Body of pancreas (tissue), 4 donors: ENCODE measurements around the gene LRP2. TPM values are rescaled to one million over a fixed set of nuclear protein-coding genes. Genes with fewer than 3 reads are reported as not detected.

Experiments used
- ATAC-seq: fragments of 150-250 bp; one replicate; pipeline ENCODE4 v1.9.1; 2016
- DNase-seq, 4 donors: peaks; one replicate each; pipeline ENCODE4 v3.0.0-alpha.2; 2019
- H3K27ac ChIP-seq, 4 donors: fragments of 200-600 bp; sonication (generic); 1 replicate in 3 of 4; 2 replicates in 1 of 4; pipeline versions ENCODE4 v1.5.1 to v1.6.1; 2016 to 2019; ENCODE audit warnings: mild to moderate bottlenecking in 1 of 4, mixed read lengths in 1 of 4, moderate library complexity in 1 of 4
- H3K27me3 ChIP-seq, 2 donors: fragments of 200-600 bp; sonication (generic); one replicate each; pipeline ENCODE4 v1.6.0; 2016; ENCODE audit warnings: mild to moderate bottlenecking in 1 of 2
- H3K36me3 ChIP-seq, 2 donors: fragments of 200-600 bp; sonication (generic); replicated peaks in 1 of 2; 2 replicates each; pipeline ENCODE4 v1.5.1; 2016; ENCODE audit warnings: low read depth in 2 of 2; ENCODE audit not compliant: insufficient read depth in 1 of 2
- H3K4me1 ChIP-seq: fragments of 200-600 bp; sonication (generic); one replicate; pipeline ENCODE4 v1.6.0; 2016
- H3K4me3 ChIP-seq, 2 donors: fragments of 200-600 bp; sonication (generic); 1 replicate in 1 of 2; 2 replicates in 1 of 2; pipeline ENCODE4 v1.5.1; 2016 to 2019
- H3K9me3 ChIP-seq, 3 donors: fragments of 200-600 bp; sonication (generic); 1 replicate in 2 of 3; 2 replicates in 1 of 3; pipeline ENCODE4 v1.5.1; 2016
- CTCF ChIP-seq, 7 experiments: fragments of 450-650 bp in 4 of 7; fragments of 200-600 bp in 3 of 7; sonication (generic) in 3 of 7; IDR thresholded peaks; one replicate each; pipeline ENCODE4 v1.5.1; 2016 to 2019; ENCODE audit warnings: antibody characterized with exemption in 7 of 7
- POLR2A ChIP-seq, 3 donors: fragments of 450-650 bp; IDR thresholded peaks; one replicate each; pipeline ENCODE4 v1.6.1; 2016; ENCODE audit warnings: antibody characterized with exemption in 3 of 3, mild to moderate bottlenecking in 2 of 3
- WGBS, 2 donors: methylation state at CpG; one replicate each; pipeline ENCODE4 v1.1.5; 2017; 5-methylcytosine and 5-hydroxymethylcytosine counted together
- intact Hi-C: fragments of 100-400 bp; cut with DNase I; formaldehyde crosslinking; loops from one replicate; pipeline ENCODE4 v1.15.1; 2023
- total RNA-seq, 2 donors: library from RNA; depleted of rRNA; stranded (reverse); fragments of >200 nt; gene quantifications; one replicate each; pipeline ENCODE4 v1.1.0, GENCODE V29; 2016

The LRP2 gene
- total RNA-seq, 2 donors from 2014 or later = under 0.01 TPM; not detected in 1

- Histone ChIP-seq H3K9me3 (no peaks in the 10 kb centered on the region), H3K4me1 (no peaks in the 10 kb centered on the region), H3K27me3 (no peaks in the 10 kb centered on the region), H3K36me3 (no peaks in the 10 kb centered on the region), H3K4me3 (no peak overlapping the region), H3K27ac (no peak overlapping the region)
- intact Hi-C loops = no loop called here
- WGBS, 2 donors = 61 to 68% methylated on average over 5 of the region's 5 CpGs
- ATAC-seq (no peak), DNase-seq (no peak)
- no peak for TF ChIP-seq CTCF (IDR thresholded peaks at IDR 0.05)
- TF ChIP-seq POLR2A (IDR thresholded peaks at IDR 0.05) = no peak
Observed at GRCh38 chr2:169344736-169345485, 17.4 kb downstream of the LRP2 start.

GRCh38 chr2:169343202-169343601, 19.1 kb downstream of the LRP2 start:
- Histone ChIP-seq H3K27ac (no peak overlapping the region), H3K4me3 (no peak overlapping the region), H3K4me1 (no peaks in the 10 kb centered on the region), H3K36me3 (no peaks in the 10 kb centered on the region), H3K9me3 (no peaks in the 10 kb centered on the region), H3K27me3 (no peaks in the 10 kb centered on the region)
- no peak for DNase-seq
- intact Hi-C loops = no loop called here
- no peak for ATAC-seq
- TF ChIP-seq POLR2A (IDR thresholded peaks at IDR 0.05) = no peak
- no peak for TF ChIP-seq CTCF (IDR thresholded peaks at IDR 0.05)

GRCh38 chr2:169339657-169340056, 22.7 kb downstream of the LRP2 start:
- intact Hi-C loops = no loop called here
- Histone ChIP-seq H3K9me3 (no peaks in the 10 kb centered on the region), H3K36me3 (no peaks in the 10 kb centered on the region), H3K27me3 (peaks cover 0 to 6% of the 10 kb centered on the region in 2 donors), H3K4me3 (no peak overlapping the region), H3K27ac (no peak overlapping the region), H3K4me1 (no peaks in the 10 kb centered on the region)
- DNase-seq (no peak), ATAC-seq (no peak)
- WGBS, 2 donors = 57 to 58% methylated on average over 2 of the region's 2 CpGs
- TF ChIP-seq CTCF (IDR thresholded peaks at IDR 0.05) (no peak), POLR2A (IDR thresholded peaks at IDR 0.05) (no peak)

- TF ChIP-seq POLR2A (IDR thresholded peaks at IDR 0.05) (no peak), CTCF (IDR thresholded peaks at IDR 0.05) (no peak)
- DNase-seq (no peak), ATAC-seq (no peak)
- 50 to 56% methylated on average over 5 of the region's 5 CpGs for WGBS, 2 donors
- Histone ChIP-seq H3K4me1 (no peaks in the 10 kb centered on the region), H3K9me3 (no peaks in the 10 kb centered on the region), H3K27me3 (peaks cover 0 to 6% of the 10 kb centered on the region in 2 donors), H3K4me3 (no peak overlapping the region), H3K36me3 (no peaks in the 10 kb centered on the region), H3K27ac (no peak overlapping the region)
- intact Hi-C loops = no loop called here
Observed at GRCh38 chr2:169336695-169337094, 25.6 kb downstream of the LRP2 start.
